ENCODE results near the gene IRS1. TPM values are rescaled to one million over a fixed set of nuclear protein-coding genes. Genes with fewer than 3 reads are reported as not detected.

The IRS1 gene
- total and polyA plus RNA-seq, 3 experiments from 2014 or later: 0.20 to 3.9 (median 3.6) TPM

DNA sequence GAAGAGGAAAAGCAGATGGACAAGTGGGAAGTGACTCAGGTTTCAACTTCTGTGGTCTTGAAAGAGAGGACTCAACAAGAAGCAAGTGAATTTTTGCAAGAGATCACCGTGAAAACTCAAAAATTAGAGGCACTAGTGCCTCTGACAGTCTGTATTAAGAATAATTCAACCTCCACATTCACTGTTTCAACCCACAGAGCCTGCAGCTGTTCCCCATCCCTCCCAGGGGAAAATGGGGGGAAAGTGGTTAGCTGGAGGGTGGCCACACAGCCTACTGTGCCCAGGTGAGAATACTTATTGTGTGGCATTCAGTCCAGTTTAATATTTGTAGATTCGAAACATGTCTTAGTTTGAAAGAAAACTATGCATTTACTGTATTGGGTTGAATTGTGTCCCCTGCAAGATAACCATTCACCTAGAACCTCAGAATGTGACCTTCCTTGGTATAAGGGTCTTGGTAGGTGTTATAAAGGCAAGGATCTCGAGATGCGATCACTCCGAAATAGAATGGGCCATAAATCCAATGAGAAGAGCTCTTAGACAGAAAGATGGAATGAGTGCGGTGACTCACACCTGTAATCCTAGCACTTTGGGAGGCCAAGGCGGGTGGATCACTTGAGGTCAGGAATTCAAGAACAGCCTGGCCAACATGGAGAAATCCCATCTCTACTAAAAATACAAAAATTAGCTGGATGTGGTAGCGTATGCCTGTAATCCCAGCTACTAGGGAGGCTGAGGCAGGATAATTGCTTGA is 94.3 kb downstream of the IRS1 start:
- Mint-ChIP-seq H3K4me1 (no peaks in the 10 kb centered on the region), H3K27ac (no peak overlapping the region), H3K9me3 (no peaks in the 10 kb centered on the region), H3K36me3 (no peaks in the 10 kb centered on the region), H3K27me3 (peaks cover 7 to 11% of the 10 kb centered on the region in 2 donors), H3K4me3 (no peak overlapping the region)
- H3K4me3 ChIP-seq (ENCODE audit: low read length): no peak overlapping the region
- DNase-seq: no peak
- H3K9me3 ChIP-seq (ENCODE audit: low read length): no peaks in the 10 kb centered on the region
- POLR2A ChIA-PET: no interaction called here
- CTCF ChIA-PET: no interaction called here
- no peaks in the 10 kb centered on the region for H3K36me3 ChIP-seq (ENCODE audit: insufficient read depth, low read length)
- no peaks in the 10 kb centered on the region for H3K4me1 ChIP-seq (ENCODE audit: insufficient read depth, low read length)
- no peak overlapping the region for H3K27ac ChIP-seq (ENCODE audit: low read depth, low read length)
- no peaks in the 10 kb centered on the region for H3K27me3 ChIP-seq (ENCODE audit: insufficient read depth, low read length, poor library complexity, severe bottlenecking)

DNA sequence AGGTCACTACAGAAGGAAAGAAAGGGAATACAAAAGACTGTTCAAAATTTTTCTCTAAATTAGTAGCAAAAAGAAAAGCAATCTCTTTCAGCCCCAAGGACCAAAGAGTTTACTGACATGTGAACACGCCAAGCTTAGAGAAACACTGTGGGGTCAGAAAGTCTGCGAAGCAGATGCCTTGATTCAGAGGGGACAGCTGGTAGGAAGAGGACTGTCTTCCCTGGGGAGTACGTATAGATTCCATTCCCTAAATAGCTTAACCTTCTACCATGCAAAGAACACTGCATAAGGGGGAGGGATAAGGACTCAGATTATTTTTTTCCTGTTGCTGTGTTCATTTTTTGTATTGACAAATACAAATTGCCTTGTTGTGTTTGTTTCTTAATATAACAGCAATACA is 96.1 kb downstream of the IRS1 start:
- Mint-ChIP-seq H3K4me3 (no peak overlapping the region), H3K27ac (no peak overlapping the region), H3K27me3 (peaks cover 6 to 18% of the 10 kb centered on the region in 2 donors), H3K36me3 (no peaks in the 10 kb centered on the region), H3K9me3 (no peaks in the 10 kb centered on the region), H3K4me1 (no peaks in the 10 kb centered on the region)
- CTCF ChIA-PET: no interaction called here
- no peaks in the 10 kb centered on the region for H3K27me3 ChIP-seq (ENCODE audit: insufficient read depth, low read length, poor library complexity, severe bottlenecking)
- no peaks in the 10 kb centered on the region for H3K36me3 ChIP-seq (ENCODE audit: insufficient read depth, low read length)
- H3K4me3 ChIP-seq (ENCODE audit: low read length): no peak overlapping the region
- no peak for DNase-seq
- H3K27ac ChIP-seq (ENCODE audit: low read depth, low read length): no peak overlapping the region
- H3K4me1 ChIP-seq (ENCODE audit: insufficient read depth, low read length): no peaks in the 10 kb centered on the region
- POLR2A ChIA-PET: no interaction called here
- H3K9me3 ChIP-seq (ENCODE audit: low read length): no peaks in the 10 kb centered on the region

DNA sequence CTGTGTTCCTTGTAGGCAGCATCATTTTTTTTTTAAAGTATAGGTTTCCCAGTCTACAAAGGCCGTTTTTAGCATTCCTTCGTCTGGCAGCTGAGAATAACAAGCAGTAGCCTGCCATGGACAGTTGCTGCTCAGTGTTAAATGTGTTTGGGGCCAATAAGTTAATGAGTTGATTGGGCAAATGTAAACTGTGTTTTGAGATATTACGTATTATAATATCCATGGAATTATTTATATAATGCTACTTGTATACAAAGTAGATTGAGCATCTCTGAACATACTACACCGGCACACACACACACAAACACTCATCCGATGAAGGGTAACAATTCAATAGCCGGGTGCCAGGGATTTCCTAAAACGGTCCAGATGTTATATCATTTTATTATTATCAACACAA is 97.2 kb downstream of the IRS1 start:
- ChIA-PET CTCF (no interaction called here), POLR2A (no interaction called here)
- Mint-ChIP-seq H3K9me3 (no peaks in the 10 kb centered on the region), H3K4me1 (no peaks in the 10 kb centered on the region), H3K4me3 (no peak overlapping the region), H3K27ac (no peak overlapping the region), H3K27me3 (peaks cover 6 to 18% of the 10 kb centered on the region in 2 donors), H3K36me3 (no peaks in the 10 kb centered on the region)
- no peak overlapping the region for H3K27ac ChIP-seq (ENCODE audit: low read depth, low read length)
- H3K9me3 ChIP-seq (ENCODE audit: low read length): no peaks in the 10 kb centered on the region
- no peaks in the 10 kb centered on the region for H3K27me3 ChIP-seq (ENCODE audit: insufficient read depth, low read length, poor library complexity, severe bottlenecking)
- H3K4me1 ChIP-seq (ENCODE audit: insufficient read depth, low read length): no peaks in the 10 kb centered on the region
- DNase-seq: no peak
- H3K4me3 ChIP-seq (ENCODE audit: low read length): no peak overlapping the region
- H3K36me3 ChIP-seq (ENCODE audit: insufficient read depth, low read length): no peaks in the 10 kb centered on the region

DNA sequence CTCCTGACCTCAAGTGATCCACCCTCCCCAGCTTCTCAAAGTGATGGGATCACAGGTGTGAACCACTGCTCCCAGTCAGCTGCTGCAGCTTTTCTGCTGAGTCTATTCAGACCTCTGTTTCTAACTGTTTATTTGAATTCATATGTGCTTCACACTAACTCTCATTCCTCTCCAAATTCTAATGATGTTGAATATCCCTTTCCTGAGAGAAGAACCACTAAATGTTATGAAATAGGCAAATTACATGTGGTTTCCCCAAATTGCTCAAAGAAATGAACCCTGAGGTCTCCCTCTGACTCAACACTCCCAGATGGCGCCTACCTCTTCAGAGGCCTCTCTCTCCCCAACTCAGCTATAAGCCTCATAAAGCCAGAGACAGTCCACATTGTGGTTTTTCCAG is 98.6 kb downstream of the IRS1 start:
- ChIA-PET CTCF (interaction anchor here (1.4 kb wide), 1 partner anchor 95 kb away, joined by 3 read pairs; no protein-coding TSS in a partner anchor), POLR2A (no interaction called here)
- H3K4me1 ChIP-seq (ENCODE audit: insufficient read depth, low read length): no peaks in the 10 kb centered on the region

DNA sequence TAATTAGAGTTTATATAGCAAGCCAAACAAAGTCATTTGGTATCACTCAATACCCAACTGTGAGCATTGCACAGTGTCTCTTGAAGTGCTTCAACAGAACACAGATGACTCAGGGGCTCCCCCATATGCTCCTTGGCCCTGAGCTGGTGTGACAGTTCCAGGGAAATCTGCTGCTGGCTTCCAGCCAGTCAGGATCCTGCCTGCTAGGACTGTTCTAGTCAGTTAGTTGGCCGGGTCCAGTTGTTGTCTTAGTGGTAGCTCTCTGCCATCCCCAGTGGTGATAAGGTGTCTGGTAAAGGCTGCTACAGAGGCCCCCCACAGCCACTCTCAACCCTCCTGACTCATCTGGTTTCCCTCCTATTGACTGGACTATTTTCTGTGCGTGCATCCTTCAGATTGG is 100.3 kb downstream of the IRS1 start:
- Histone ChIP-seq H3K27me3 (ENCODE audit: insufficient read depth, low read length, poor library complexity, severe bottlenecking) (no peaks in the 10 kb centered on the region), H3K36me3 (ENCODE audit: insufficient read depth, low read length) (no peaks in the 10 kb centered on the region), H3K27ac (ENCODE audit: low read depth, low read length) (no peak overlapping the region), H3K9me3 (ENCODE audit: low read length) (no peaks in the 10 kb centered on the region), H3K4me1 (ENCODE audit: insufficient read depth, low read length) (no peaks in the 10 kb centered on the region), H3K4me3 (ENCODE audit: low read length) (no peak overlapping the region)
- Mint-ChIP-seq H3K4me1 (no peaks in the 10 kb centered on the region), H3K27ac (no peak overlapping the region), H3K9me3 (no peaks in the 10 kb centered on the region), H3K36me3 (no peaks in the 10 kb centered on the region), H3K27me3 (peaks cover 3 to 16% of the 10 kb centered on the region in 2 donors), H3K4me3 (no peak overlapping the region)
- ChIA-PET CTCF (no interaction called here), POLR2A (no interaction called here)
- DNase-seq: no peak

More for the DNA sequence above, 98.6 kb downstream of the IRS1 start:
- Mint-ChIP-seq H3K9me3 (no peaks in the 10 kb centered on the region), H3K36me3 (no peaks in the 10 kb centered on the region), H3K27me3 (peaks cover 6 to 18% of the 10 kb centered on the region in 2 donors), H3K27ac (no peak overlapping the region), H3K4me1 (no peaks in the 10 kb centered on the region), H3K4me3 (no peak overlapping the region)
- Histone ChIP-seq H3K4me3 (ENCODE audit: low read length) (no peak overlapping the region), H3K27me3 (ENCODE audit: insufficient read depth, low read length, poor library complexity, severe bottlenecking) (no peaks in the 10 kb centered on the region), H3K27ac (ENCODE audit: low read depth, low read length) (no peak overlapping the region), H3K36me3 (ENCODE audit: insufficient read depth, low read length) (no peaks in the 10 kb centered on the region), H3K9me3 (ENCODE audit: low read length) (no peaks in the 10 kb centered on the region)
- no peak for DNase-seq

DNA sequence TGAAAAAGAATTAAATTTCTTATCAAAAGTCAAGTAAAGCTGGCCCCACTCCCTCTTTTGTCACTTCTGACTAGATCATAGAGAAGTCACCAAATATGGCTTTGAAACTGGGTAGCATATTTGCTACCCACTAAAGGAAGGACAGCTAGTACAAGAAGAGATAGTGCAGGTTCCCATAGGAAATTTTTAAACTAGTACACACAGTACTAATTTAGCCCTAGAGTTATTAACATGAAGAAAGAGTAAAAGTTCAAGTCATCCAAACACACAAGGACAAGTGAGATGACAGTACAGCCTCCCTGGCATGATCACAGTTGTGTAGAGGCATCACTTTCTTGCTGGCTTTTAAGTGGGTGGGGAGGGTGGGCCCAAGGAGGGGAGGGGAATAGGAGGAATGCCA is 100.9 kb downstream of the IRS1 start:
- DNase-seq: no peak
- ChIA-PET POLR2A (no interaction called here), CTCF (no interaction called here)
- H3K36me3 ChIP-seq (ENCODE audit: insufficient read depth, low read length): no peaks in the 10 kb centered on the region
- Mint-ChIP-seq H3K4me1 (no peaks in the 10 kb centered on the region), H3K27ac (no peak overlapping the region), H3K9me3 (no peaks in the 10 kb centered on the region), H3K27me3 (peaks cover 3 to 16% of the 10 kb centered on the region in 2 donors), H3K4me3 (no peak overlapping the region), H3K36me3 (no peaks in the 10 kb centered on the region)
- H3K27ac ChIP-seq (ENCODE audit: low read depth, low read length): no peak overlapping the region
- no peaks in the 10 kb centered on the region for H3K9me3 ChIP-seq (ENCODE audit: low read length)
- no peaks in the 10 kb centered on the region for H3K27me3 ChIP-seq (ENCODE audit: insufficient read depth, low read length, poor library complexity, severe bottlenecking)
- no peaks in the 10 kb centered on the region for H3K4me1 ChIP-seq (ENCODE audit: insufficient read depth, low read length)
- H3K4me3 ChIP-seq (ENCODE audit: low read length): no peak overlapping the region

DNA sequence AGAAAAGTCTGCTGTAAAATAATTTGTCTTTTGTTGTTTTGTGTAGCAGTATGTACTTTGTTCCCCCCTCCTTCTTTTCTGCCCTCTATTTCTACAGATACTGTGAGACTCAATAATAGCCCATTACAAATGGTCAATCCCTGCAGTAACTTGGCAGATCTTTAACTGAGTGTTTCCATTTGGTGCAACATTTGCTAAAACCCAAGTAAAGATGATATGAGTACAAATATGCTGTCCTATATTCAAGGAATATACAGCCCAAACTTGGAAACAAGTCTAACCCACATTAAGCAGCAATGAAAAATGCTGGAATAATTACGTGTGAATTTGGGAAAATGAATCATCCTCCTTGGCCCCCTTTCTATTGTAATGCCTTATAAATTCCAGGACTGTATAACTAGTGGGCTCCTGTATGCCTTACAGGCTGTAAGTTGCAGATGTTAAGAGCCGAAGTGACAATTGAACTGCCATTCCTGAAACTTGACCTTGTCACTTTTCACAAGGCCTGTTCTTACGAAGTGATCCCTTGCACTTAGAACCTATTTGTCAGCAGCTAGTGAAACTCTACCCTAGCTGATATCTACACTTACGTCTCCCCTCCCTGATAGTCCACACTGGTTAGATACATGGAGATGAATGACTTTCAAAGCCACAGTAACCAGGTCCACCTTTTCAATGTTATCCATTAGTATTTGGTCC is 104.9 kb downstream of the IRS1 start:
- H3K9me3 ChIP-seq (ENCODE audit: low read length): no peaks in the 10 kb centered on the region
- ChIA-PET POLR2A (no interaction called here), CTCF (no interaction called here)

DNA sequence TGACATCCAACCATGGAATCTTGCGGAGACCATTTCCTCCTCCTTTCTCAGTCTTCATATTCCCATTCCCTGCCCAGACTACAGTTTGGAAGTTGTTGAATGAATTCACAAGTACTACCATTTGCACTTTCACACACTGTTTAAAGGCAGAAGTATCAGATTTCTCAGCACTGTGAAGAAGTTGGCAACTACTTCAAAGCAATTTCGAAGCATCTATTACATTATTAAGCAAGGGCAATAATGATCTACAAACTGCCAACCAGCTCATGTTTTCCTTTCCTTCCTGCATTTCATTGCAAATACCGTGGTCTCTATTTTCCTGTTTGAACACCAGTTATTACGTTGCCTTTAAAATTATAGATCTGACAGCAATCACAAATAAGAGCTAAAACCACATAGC is 105.5 kb downstream of the IRS1 start:
- no peaks in the 10 kb centered on the region for H3K4me1 ChIP-seq (ENCODE audit: insufficient read depth, low read length)
- DNase-seq: no peak
- no peaks in the 10 kb centered on the region for H3K9me3 ChIP-seq (ENCODE audit: low read length)
- no peaks in the 10 kb centered on the region for H3K9me3 Mint-ChIP-seq
- ChIA-PET POLR2A (no interaction called here), CTCF (no interaction called here)
- H3K27me3 ChIP-seq (ENCODE audit: insufficient read depth, low read length, poor library complexity, severe bottlenecking): no peaks in the 10 kb centered on the region
- no peak overlapping the region for H3K27ac ChIP-seq (ENCODE audit: low read depth, low read length)
- peaks cover 0 to 4% (median 0%) of the 10 kb centered on the region in 3 donors for H3K4me1 Mint-ChIP-seq
- H3K27me3 Mint-ChIP-seq: peaks cover 2 to 29% of the 10 kb centered on the region in 2 donors
- H3K4me3 ChIP-seq (ENCODE audit: low read length): no peak overlapping the region
- H3K36me3 Mint-ChIP-seq: no peaks in the 10 kb centered on the region
- no peaks in the 10 kb centered on the region for H3K36me3 ChIP-seq (ENCODE audit: insufficient read depth, low read length)
- no peak overlapping the region for H3K4me3 Mint-ChIP-seq
- no peak overlapping the region for H3K27ac Mint-ChIP-seq

More for the DNA sequence above, 104.9 kb downstream of the IRS1 start:
- Mint-ChIP-seq H3K4me3 (no peak overlapping the region), H3K9me3 (no peaks in the 10 kb centered on the region), H3K27ac (no peak overlapping the region), H3K36me3 (no peaks in the 10 kb centered on the region), H3K4me1 (peaks cover 0 to 4% (median 0%) of the 10 kb centered on the region in 3 donors), H3K27me3 (peaks cover 0 to 30% of the 10 kb centered on the region in 2 donors)
- Histone ChIP-seq H3K27ac (ENCODE audit: low read depth, low read length) (no peak overlapping the region), H3K4me3 (ENCODE audit: low read length) (no peak overlapping the region), H3K36me3 (ENCODE audit: insufficient read depth, low read length) (no peaks in the 10 kb centered on the region), H3K27me3 (ENCODE audit: insufficient read depth, low read length, poor library complexity, severe bottlenecking) (no peaks in the 10 kb centered on the region), H3K4me1 (ENCODE audit: insufficient read depth, low read length) (no peaks in the 10 kb centered on the region)
- no peak for DNase-seq

All from CD8-positive, alpha-beta memory T cell (primary cell).